NCI-H2227 treated with DMSO at 0.1 percent for 48 hours (cell line): ENCODE measurements around the gene CPLX3.
"Not testable (repeated sequence)": the region's sequence is repeated elsewhere in the genome, so short reads cannot be mapped to it uniquely, and the experiment has no call there.

Experiments
- DNase-seq: peaks from one replicate; lab custom pipeline; 2025; lab: John Stamatoyannopoulos, UW

The CPLX3 gene, protein sequence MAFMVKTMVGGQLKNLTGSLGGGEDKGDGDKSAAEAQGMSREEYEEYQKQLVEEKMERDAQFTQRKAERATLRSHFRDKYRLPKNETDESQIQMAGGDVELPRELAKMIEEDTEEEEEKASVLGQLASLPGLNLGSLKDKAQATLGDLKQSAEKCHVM

DNA sequence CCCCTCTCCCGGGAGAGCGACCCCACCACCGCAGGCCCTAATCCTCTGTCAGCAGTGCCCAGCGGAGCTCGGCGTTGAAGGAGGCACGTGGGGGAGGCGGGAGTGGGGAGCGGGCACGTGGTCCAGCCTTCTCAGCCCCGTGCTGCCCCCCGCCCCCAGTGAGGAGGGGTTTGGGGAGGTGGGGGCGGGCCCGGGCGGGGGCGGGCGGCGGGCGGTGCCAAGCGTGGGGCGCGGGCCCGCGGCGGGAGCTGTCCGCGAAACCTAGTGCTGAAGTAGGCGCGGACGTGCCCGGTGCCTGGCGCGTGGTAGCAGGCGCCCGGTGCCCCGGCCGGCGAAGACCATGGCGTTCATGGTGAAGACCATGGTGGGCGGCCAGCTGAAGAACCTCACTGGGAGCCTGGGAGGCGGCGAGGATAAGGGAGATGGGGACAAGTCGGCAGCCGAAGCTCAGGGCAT, at the start of gene CPLX3:
Gene CPLX3 (plus strand): TSS at position 264 of the 456 bp plus-strand sequence. CDS start 77 bp downstream, at position 341.
- no peak for DNase-seq

DNA sequence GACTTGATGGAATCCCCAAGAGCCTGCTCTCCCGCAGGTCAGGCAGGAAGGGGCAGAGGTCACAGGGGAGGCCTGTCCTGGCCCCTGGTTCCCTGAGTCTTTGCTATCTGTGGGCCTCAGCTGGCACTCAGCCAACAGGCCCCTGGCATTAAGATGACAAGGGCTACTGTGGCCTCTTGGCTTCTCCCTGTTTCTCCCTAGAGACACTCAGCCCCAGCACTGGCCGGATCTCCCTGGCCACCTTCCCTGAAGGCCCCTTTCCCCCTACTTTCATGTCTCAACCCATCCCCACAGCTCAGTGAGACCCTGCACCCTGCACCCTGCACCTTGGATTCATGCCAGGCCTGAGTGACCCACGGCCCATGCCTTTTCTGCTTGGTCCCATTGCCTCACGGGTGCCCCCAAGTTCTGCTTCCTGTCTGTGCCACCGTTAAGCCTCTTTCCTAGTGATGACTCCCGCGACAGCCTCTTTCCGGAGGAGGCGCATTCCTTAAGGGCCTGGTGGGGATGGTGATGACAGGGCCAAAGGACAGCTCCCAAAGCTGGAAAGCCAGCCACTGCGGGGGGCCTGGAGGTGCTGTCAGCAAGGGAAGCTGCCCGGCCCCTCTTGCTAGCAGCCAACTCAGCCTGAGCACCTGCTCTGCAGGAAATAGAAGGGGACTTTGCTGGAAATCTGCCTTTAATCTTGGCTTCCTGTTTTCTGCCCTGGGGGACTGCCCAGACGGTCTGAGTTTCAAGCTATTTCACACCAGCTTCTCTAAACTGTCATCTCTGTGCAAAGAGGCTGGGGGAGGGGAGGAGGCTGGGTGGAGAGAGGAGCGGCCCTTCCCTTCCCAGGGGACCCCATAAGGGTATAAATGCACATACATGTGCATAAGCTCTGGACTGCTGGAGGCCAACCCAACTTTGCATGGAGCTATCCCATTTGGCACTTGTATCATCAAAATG, 49.3 kb upstream of the CPLX3 start:
- no peak for DNase-seq

DNA sequence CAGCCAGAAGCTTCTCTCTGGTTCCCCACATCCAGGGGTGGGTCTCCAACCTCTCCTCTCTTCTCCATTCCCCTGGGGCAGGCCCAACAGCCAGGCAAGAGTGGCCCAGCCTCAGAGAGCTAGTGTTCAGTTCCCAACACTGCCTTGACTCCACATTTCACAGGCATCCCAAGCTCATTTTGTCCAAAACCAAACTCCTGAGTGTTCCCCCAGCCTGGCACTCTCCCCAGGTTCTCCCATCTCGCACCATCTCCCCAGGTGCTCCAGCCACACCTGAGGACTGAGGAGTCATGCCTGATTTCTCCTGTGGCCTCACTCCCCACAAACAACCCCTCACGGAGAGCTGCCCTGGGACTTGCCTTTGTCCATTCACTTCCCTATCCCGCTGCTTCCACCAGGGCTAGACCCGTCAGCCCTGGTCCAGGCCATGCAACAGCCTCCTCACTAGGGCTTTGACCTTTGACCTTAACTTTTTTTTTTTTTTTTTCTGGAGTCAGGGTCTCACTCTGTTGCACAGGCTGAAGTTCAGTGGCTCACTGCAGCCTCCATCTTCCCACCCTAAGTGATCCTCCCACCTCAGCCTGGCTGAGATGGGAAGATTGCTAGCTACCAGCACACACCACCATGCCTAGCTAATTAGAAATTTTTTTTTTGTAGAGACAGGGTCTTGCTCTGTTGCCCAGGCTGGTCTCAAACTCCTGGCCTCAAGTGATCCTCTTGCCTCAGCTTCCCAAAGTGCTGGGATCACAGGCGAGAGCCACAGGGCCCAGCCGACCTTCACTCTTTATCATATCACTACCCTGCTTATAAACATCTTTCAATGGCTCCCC, 48.4 kb upstream of the CPLX3 start:
- DNase-seq, result no peak

DNA sequence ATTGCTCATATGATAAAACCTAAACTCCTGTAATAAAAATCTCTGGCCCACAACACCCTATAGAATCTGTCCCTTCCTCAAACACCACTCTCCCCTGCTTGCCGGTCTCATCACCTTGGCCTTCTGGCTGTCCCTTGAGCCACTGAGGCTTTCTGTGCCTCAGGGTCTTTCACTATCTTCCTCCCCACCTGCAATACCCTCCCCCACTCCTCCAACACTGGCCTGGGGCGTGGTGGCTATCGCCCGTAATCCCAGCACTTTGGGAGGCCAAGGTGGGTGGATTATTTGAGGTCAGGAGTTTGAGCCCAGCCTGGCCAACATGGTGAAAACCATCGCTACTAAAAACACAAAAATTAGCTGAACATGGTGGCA, 47.8 kb upstream of the CPLX3 start:
- DNase-seq, result no peak

DNA sequence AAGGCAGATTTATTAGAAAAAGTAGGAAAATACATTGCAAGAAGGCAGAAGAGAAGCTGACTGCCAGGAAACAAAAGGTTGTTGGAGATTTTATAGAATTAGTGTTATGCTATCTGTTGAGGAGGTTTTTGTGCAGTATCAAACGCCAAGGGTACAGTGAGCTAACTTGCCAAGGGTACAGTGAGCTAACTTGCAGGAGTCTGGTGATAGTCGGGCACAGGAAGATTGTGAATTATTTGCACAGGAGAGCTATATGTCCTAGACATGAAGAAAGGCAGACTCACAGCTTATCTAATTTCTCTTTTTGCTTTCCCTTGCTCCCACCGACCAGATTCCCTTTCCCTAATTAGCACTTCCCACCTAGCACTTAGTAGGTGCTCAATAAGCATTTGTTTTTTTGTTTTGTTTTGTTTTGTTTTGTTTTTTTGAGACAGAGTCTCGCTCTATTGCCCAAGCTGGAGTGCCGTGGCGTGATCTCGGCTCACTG, 47.2 kb upstream of the CPLX3 start:
- no peak for DNase-seq

DNA sequence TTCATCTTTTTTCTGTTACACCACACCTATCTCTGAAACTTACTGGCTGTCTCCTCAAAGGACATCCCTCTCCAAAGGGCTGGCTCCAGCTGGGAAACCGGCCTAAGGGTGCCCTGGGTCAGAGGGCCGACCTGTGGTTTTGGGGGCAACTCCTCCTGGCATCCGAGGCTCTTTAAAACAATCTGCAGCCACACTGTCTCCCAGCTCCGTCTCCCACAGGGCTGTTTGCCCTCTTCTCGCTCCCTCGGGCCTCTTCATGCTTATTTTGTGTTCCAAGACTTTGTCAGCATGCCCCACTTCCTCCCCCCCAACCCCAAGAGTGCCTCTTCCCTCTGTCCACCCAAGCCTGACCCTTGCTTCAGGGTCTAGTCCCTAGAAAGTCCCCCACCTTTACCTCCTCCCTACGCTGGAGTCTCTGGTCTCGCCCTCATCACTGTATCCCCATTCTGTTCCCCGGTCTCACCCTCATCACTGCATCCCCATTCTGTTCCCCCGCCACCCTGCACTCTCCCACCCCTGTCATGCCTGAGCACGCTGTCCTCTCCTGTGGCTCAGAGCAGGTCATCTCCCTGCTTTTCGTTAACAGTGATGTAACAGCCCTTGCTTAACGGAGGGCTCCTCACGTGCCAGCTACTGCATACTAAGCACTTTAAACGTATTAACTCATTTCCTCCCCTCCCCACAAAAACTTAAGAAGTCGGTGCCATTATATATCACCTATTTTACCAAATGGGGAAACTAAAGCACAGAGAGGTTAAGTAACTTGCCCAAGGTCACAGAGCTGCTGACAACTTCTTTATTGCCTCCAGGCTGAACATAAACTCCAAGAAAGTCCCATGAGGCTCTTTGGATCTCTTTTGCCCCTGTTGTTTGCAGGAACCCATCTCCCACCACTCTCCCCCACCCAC, 45.6 kb upstream of the CPLX3 start:
- no peak for DNase-seq

DNA sequence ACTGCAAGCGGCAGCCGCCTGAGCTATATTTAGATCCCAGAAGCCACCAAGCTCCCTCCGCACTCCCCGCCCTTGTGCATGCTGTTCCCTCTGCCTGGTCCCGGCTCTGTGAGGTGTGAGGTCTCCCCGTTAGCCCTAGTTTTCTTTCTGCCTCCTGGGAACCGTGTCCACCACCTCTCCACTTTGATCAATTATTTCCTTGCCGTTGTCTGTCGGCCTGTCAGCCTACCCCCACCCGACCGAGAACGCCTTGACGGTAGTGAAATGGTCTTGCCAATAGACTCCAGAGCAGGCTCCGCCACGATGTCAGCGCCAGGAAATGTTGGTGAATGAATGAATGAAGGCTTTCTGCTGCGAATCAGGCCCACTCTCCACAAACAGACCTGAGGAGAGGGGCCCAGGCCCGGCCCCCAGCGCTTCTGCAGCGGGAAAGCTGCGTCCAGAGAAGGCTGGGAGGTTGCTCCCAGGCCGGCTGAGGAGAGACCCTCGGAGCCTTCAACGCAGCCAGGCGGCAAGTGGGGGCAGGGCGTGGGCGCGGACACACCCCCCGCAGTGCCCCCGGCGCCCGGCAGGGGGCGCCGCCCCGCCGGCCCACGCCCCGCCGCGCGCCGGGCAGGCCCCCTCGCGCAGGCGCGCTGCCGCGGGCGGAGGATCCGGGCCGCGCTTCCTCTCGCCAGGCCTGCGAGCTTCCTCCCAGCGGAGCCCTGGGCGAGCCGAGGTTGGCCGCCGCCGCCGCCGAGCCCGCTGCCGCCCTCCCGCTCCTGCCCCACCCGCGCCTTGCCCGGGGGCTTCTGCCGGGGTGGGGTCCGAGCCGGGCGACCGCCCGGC, 44.8 kb upstream of the CPLX3 start, which contains the start of gene CSK:
Gene CSK (plus strand): TSS at position 650 of the 828 bp plus-strand sequence. CDS start 16,218 bp downstream, outside the sequence.
- DNase-seq, result peak; percentile 41

DNA sequence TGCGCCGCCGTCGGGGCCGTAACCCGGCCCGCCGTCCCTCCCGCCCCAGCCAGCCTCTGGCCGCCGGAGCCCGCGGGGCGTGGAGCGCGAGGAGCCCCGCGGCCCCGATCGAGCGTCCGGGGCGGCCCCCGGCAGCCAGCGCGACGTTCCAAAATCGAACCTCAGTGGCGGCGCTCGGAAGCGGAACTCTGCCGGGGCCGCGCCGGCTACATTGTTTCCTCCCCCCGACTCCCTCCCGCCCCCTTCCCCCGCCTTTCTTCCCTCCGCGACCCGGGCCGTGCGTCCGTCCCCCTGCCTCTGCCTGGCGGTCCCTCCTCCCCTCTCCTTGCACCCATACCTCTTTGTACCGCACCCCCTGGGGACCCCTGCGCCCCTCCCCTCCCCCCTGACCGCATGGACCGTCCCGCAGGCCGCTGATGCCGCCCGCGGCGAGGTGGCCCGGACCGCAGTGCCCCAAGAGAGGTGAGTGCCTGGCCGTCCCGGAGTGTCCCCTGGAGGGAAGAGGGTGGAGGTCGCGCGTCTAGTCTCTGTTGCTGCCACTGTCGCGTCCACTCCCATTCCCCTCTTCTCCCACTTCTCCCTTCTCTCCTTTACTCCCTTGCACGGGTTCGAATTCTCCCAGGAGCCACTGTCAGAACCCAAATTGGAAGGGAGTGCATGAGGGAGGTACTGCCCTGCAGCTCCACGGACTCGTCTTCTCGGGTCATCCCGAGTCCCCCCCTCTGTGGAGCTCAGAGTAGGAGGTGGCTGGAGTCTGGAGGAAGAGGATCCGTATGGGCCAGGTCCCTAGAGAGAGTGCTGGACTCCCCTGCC, 44.0 kb upstream of the CPLX3 start:
- DNase-seq, result peak; percentile 3

DNA sequence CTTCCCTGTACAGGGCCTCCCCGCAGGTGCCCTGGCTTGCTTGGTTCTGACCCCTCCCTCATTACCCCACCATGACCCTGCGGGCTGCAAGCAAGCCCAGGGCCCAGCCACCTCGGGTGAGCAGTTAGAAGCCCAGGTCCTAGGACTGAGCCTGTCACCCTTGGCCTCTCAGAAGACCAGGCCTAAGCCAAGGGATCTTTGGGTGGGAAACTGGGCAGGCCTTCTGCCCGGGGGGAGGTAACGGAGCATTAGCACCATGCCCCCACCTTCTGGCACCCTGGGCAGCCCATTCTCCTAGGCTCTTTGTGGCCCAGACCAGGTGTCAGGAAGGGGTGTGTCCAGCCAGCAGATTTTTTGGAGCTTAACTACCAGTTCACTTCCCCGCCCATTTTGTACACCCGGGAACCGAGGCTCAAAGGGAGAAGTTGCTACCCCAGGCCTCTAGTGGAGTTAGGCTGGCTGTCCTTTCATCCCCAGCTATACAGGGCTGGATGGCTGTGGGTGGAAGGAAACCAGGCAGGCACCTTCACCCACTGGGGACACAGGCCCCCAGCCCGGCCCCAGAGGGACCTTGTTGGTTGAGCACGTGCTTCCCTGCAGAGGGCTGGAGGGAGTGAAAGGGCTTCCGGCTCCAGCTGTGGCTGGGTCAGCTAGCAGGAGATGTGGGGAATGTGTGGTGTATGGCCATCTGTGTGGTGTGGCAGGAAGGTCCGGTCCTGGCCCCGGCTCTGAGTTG, 43.2 kb upstream of the CPLX3 start:
- DNase-seq, result no peak

DNA sequence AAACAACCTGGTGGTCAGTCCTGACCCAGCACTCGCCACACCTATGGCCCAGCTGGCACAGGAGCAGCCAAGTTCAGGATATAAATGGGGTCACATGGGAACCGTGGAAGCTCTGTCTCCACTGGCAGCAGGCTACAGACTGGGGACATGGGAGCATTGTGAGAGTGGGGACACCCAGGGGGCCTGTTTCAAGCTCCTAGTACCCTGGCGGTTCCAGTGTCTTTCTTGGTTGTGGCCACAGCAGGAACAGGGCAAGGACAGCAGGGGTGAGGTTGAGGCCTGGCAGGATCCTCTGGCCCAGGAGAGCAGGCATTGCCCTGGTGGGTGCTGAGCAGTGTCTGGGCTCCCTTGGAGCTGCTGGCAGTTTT, 42.6 kb upstream of the CPLX3 start:
- DNase-seq, result no peak

DNA sequence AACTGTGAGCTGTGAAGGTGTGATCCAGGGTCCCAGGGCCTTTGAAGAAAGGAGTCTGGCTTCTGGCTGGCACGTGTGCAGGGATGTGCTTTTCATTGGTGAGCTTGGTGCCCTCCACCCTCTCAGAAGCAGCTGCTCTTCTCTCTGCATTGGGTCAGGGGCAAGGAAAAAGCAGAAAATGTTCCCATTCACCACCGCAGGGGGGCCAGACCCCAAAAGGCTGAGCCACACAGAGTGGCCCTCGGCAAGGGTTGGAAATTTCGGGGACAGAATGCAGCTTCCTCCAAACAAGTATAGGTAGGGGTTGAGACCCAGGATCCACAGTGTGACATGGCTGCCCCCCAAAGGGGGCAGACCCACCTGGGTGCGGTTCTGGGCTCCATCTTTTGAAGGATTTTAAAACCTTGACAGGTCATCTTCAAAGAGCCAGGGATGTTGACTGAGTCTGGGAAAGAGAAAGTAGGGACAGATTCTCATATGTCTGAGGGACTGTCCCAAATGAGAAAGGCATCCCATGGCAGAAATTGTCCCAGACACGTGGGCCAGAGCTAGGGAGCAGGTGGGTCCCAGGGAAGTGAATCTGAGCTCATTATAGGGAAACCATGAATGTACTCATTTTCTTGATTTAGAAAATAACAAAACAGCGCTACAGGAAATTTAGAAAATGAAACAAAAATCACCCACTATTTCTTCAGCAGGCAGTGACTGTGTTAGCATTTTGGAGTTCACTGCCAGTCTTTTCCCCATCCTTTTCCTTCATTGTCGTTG, 41.8 kb upstream of the CPLX3 start:
- DNase-seq, result no peak

DNA sequence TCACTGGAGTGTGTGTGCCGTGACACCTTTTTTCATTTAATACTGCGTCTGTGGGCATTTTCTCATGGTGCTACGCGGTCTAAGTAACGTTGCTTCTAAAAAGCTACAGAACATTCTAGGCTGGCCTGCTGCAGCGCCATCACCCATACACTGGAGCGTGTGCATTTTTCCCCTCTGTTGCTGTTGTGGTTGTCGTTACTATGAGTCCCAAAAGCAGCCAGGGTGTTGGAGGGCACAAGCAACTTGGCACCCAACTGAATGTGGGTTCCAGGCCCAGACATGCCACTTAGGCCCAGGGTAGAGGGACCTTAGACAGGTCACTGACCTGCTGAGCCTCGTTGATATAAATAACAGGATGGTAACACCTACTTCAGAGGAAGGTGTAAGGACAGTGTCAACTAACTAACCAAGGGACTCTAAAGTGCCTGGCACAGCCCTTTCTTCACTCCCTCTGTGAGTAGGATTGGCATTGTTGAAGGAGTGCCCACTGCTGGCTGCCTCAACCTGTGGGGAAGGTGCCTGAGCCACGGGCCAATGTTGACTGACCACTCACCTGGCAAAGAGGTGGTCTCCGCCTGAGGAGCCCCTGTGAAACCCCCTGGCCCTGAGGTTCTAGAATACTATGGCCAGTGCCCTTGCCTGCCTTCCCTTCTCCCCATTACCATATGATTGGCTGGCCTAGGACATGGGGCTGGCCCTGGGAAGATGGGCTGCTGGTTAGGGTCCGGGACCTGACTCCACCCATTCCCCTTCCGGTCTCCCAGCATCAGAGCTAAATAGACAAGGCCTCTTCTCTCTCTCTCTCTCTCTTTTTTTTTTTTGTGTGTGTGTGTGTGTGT, 41.0 kb upstream of the CPLX3 start:
- DNase-seq, result no peak

DNA sequence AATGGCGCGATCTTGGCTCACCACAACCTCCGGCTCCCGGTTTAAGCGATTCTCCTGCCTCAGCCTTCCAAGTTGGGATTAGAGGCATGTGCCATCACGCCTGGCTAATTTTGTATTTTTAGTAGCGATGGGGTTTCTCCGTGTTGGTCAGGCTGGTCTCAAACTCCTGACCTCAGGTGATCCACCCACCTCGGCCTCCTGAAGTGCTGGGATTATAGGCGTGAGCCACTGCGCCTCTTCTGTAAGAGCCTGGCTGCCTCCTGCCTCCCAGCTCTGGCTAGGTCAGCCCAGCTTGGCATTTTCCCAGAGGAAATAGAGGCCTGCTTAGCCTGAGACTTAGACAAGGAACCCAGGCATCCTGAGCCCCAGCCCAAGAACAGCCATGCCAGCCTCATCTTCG, 40.3 kb upstream of the CPLX3 start:
- not testable (repeated sequence) for DNase-seq

DNA sequence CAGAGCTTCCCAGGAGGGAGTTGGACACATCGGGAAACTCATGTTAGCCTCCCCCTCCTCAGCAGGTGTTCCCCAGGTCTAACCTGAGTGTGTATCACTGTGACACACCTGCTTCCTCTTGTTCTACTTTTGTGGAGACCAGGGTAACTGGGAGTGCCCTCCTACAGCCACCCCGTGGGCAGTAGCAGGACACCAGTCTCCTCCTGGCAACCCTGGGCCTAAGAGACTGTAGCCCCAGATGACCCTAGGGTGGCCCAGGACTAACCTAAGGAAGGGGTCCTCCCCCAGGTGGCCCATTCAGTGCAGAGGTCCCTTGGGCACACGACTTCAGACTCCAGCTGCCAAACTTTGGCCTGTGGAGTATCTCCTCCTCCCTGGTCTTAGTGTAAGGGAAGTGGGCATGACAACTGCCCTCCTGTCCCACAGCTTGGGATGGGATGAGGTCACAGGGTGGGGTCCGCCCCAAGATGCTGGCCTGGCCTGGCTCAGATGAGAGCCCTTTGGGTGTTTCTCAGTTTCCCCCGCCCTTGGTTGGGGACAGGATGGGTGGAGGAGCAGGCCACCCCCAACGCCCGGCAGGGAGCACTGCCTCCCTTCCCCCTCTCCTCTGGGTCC, 39.8 kb upstream of the CPLX3 start:
- no peak for DNase-seq

DNA sequence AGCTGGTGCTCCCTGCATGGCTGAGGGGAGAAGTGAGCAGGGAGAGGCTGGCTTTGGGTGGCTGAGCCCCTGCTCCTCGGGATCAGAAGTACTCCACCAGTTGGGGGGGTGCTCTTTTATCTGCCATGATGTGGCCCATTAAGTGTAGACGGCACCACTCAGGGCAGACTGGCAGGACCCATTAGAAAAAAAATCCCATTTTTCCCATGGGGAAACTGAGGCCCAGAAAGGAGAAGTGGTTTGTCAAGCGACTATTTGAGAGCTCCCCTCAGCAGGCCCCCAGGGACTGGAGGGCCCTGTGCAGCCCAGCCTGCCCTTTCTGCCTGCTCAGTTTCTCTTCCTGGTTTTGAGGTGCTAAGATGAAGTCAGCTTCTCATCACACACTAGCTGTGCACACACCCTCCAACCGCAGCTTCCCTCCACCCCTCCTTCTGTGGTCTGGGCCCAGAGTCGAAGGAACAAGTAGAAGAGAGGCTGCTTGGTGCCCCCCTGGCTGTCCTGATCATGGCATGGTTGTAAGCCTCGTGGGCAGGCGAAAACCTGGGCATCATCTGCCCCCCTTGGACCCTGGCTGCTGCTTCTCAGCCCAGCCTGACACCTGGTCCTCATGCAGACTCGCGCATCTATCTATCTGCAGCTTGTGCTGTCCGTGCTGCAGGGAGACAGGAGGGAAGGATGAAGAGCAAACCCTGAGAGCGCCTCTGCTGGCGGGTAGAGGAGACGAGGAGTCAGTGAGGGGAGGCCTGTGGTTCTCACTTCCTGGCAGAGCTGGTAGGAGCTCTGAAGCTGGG, 39.0 kb upstream of the CPLX3 start:
- DNase-seq, result no peak
